GM12878 (cell line): ENCODE measurements around the gene KBTBD2. TPM values are rescaled to one million over a fixed set of nuclear protein-coding genes. Genes with fewer than 3 reads are reported as not detected.
A peak's percentile ranks its signal among the peaks of the same experiment; 100 is the strongest.

Source experiments
- BCL11A ChIP-seq: IDR thresholded peaks from 2 replicates; pipeline ENCODE4 v1.6.1; 2011; ENCODE audit warnings: low read depth, low read length
- BCL3 ChIP-seq: IDR thresholded peaks from 2 replicates; pipeline ENCODE4 v1.6.1; 2011; ENCODE audit warnings: borderline replicate concordance, low read depth, mild to moderate bottlenecking, moderate library complexity, low read length; ENCODE audit not compliant: insufficient read depth, poor library complexity, severe bottlenecking
- CTCF ChIP-seq, 3 experiments: IDR thresholded peaks in 2 of 3; conservative IDR thresholded peaks in 1 of 3; 2 replicates each; pipeline ENCODE4 v1.5.1; 2011; ENCODE audit warnings: low read depth in 3 of 3, low read length in 3 of 3, mild to moderate bottlenecking in 3 of 3, control low read depth in 2 of 3, moderate library complexity in 2 of 3, inconsistent platforms in 1 of 3, mixed read lengths in 1 of 3; ENCODE audit not compliant: control insufficient read depth in 2 of 3, insufficient read depth in 1 of 3; ENCODE audit errors: extremely low read depth in 1 of 3
- DPF2 ChIP-seq: fragments of 450-650 bp; IDR thresholded peaks from 2 replicates; pipeline ENCODE4 v1.6.1; 2017; ENCODE audit warnings: mild to moderate bottlenecking
- JUND ChIP-seq: IDR thresholded peaks from 2 replicates; pipeline ENCODE4 v1.6.1; 2012; ENCODE audit warnings: low read depth, mild to moderate bottlenecking, low read length, improper control_type of control experiment, moderate library complexity
- KLF5 ChIP-seq: fragments of 450-650 bp; IDR thresholded peaks from 2 replicates; pipeline ENCODE4 v1.6.1; 2014; ENCODE audit warnings: mild to moderate bottlenecking; ENCODE audit not compliant: partially characterized antibody
- MLLT1 ChIP-seq: fragments of 450-650 bp; IDR thresholded peaks from 2 replicates; pipeline ENCODE4 v1.6.1; 2016; ENCODE audit warnings: mild to moderate bottlenecking
- PAX5 ChIP-seq: IDR thresholded peaks from 2 replicates; pipeline ENCODE4 v1.6.1; 2011; ENCODE audit warnings: low read depth, low read length, borderline replicate concordance
- RFX5 ChIP-seq: IDR thresholded peaks from 2 replicates; pipeline ENCODE4 v1.6.1; 2011; ENCODE audit warnings: low read depth, low read length, improper control_type of control experiment
- SIN3A ChIP-seq: IDR thresholded peaks from 2 replicates; pipeline ENCODE4 v1.6.1; 2012; ENCODE audit warnings: low read depth, low read length, improper control_type of control experiment
- SPI1 ChIP-seq: IDR thresholded peaks from 2 replicates; pipeline ENCODE4 v1.6.1; 2011; ENCODE audit warnings: low read depth, mild to moderate bottlenecking, low read length, moderate library complexity, borderline replicate concordance; ENCODE audit not compliant: insufficient read depth
- STAT1 ChIP-seq: fragments of 450-650 bp; conservative IDR thresholded peaks from 2 replicates; pipeline ENCODE4 v1.6.1; 2014; ENCODE audit warnings: antibody characterized with exemption, mild to moderate bottlenecking
- STAT3 ChIP-seq: IDR thresholded peaks from 2 replicates; pipeline ENCODE4 v1.6.1; 2011; ENCODE audit warnings: low read depth, low read length, improper control_type of control experiment
- WRNIP1 ChIP-seq: IDR thresholded peaks from 2 replicates; pipeline ENCODE4 v1.6.1; 2011; ENCODE audit warnings: low read depth, low read length, improper control_type of control experiment, borderline replicate concordance
- ZNF622 ChIP-seq: fragments of 450-650 bp; IDR thresholded peaks from 2 replicates; pipeline ENCODE4 v1.6.1; 2017; ENCODE audit warnings: mild to moderate bottlenecking, inconsistent platforms
- ZNF687 ChIP-seq: fragments of 450-650 bp; IDR thresholded peaks from 2 replicates; pipeline ENCODE4 v1.6.1; 2017; ENCODE audit warnings: mild to moderate bottlenecking, moderate library complexity
- polyA plus RNA-seq, 11 experiments: library from polyadenylated mRNA; depleted of rRNA in 4 of 11; unstranded in 6 of 11; stranded (reverse) in 5 of 11; fragments of >200 nt; fragmentation: Nextera tagmentation in 4 of 11; fragmentation: Illumina TruSeq in 1 of 11; extraction: Ambion mirVana in 4 of 11; extraction: Trizol in 1 of 11; gene quantifications; 1 replicate in 1 of 11; 2 replicates in 10 of 11; pipeline versions ENCODE4 v1.2.1 to v1.2.3, GENCODE V29; 2011 to 2016; ENCODE audit warnings: inconsistent platforms in 2 of 11, missing spikeins in 2 of 11, low read depth in 1 of 11
- total RNA-seq, 4 experiments: library from RNA; depleted of rRNA in 3 of 4; stranded (reverse); fragments of >200 nt in 3 of 4; fragmentation: Illumina TruSeq in 1 of 4; extraction: Trizol in 1 of 4; gene quantifications; 2 replicates each; pipeline versions ENCODE4 v1.2.1 to v1.2.3, GENCODE V29; 2013 to 2021
- TF ChIP-seq, protein P1 (sequence below): fragments of 450-650 bp; IDR thresholded peaks from 2 replicates; pipeline ENCODE4 v1.6.1; 2014; ENCODE audit warnings: mild to moderate bottlenecking
- TF ChIP-seq, protein P2 (sequence below): IDR thresholded peaks from 2 replicates; pipeline ENCODE4 v1.6.1; 2011; ENCODE audit warnings: borderline replicate concordance, low read depth, mild to moderate bottlenecking, moderate library complexity, mixed read lengths, low read length; ENCODE audit not compliant: insufficient read depth; ENCODE audit errors: extremely low read length

KBTBD2 gene
- total and polyA plus RNA-seq, 10 of the 15 experiments (the other 5 are each of a cell fraction or from before 2014, with no cell fraction given): 8.1 to 22.3 (median 16.2) TPM

DNA sequence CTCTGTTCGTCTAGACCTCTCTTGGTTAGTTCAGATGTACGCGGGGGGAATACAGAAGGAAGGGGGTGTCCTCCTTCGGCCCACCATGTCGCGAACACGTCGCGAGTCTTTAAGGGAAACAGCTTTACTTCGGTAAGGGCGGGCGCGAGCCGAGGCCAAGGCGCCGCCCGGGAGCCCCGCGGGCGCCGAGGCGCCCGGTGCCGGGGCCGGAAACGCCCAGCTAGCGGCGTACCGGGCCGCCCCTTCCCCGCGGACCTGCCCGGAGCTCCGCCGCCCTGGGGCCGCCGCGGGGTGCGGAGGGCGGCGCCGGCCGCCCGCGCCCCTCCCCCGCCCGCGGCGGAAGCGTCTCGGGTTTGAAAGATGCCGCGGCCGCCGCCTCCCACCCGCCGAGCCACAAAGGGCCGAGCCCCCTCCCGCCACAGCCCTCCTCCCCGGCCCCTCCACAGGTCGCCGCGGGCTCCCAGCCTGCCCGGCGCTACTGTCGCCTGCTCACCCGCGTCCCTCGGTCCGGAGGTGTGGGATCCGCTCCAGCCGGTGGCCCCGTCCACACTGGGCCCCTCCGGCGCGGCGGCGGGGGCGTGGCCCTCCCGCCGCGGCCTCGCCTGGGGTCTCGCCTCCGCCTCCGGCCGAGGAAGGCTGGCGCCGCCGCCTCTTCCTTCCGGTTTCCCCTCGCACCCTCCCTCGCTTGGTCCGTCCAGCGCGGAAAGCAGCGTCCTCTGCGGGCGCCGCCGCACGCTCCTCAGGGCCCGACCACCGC, at the start of gene KBTBD2 (continued):
- no peak for TF ChIP-seq BCL11A
- peak; percentile 73; the same call in 1 of the 2 replicates for TF ChIP-seq SIN3A
- TF ChIP-seq BCL3: peak; percentile 24
- 0 out of 2 replicates have a peak, but pooled peaks have one; percentile 29 for TF ChIP-seq ZNF687
- no peak for TF ChIP-seq RFX5
- no peak for TF ChIP-seq STAT1
- TF ChIP-seq, protein P1, sequence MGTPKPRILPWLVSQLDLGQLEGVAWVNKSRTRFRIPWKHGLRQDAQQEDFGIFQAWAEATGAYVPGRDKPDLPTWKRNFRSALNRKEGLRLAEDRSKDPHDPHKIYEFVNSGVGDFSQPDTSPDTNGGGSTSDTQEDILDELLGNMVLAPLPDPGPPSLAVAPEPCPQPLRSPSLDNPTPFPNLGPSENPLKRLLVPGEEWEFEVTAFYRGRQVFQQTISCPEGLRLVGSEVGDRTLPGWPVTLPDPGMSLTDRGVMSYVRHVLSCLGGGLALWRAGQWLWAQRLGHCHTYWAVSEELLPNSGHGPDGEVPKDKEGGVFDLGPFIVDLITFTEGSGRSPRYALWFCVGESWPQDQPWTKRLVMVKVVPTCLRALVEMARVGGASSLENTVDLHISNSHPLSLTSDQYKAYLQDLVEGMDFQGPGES: no peak
- TF ChIP-seq KLF5: no peak
- TF ChIP-seq WRNIP1: no peak
- no peak for TF ChIP-seq PAX5
- TF ChIP-seq, protein P2, sequence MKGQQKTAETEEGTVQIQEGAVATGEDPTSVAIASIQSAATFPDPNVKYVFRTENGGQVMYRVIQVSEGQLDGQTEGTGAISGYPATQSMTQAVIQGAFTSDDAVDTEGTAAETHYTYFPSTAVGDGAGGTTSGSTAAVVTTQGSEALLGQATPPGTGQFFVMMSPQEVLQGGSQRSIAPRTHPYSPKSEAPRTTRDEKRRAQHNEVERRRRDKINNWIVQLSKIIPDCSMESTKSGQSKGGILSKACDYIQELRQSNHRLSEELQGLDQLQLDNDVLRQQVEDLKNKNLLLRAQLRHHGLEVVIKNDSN: no peak
- TF ChIP-seq MLLT1: no peak
- TF ChIP-seq STAT3: no peak
- 0 out of 6 replicates have a peak, but pooled peaks of 1 of the 3 experiments have one; percentile 5 for TF ChIP-seq CTCF (IDR thresholded peaks at IDR 0.05 in 2 of 3, conservative IDR thresholded peaks at IDR 0.05 in 1 of 3; ENCODE audit: control insufficient read depth in 2 of 3, extremely low read depth in 1 of 3, insufficient read depth in 1 of 3, low read depth in 3 of 3, low read length in 3 of 3)
- TF ChIP-seq DPF2: peak; percentile 78
- no peak for TF ChIP-seq SPI1
- TF ChIP-seq ZNF622: no peak
- no peak for TF ChIP-seq JUND
